Mesenchymal stem cell (in vitro differentiated cells and primary cell): ENCODE data around the gene MYH11.

Experiments
- DNase-seq: peaks from one replicate; pipeline ENCODE4 v3.0.0-alpha.2; 2013
- H2AFZ ChIP-seq: one replicate; pipeline ENCODE4 v1.6.1; 2013; ENCODE audit warnings: low read depth, mild to moderate bottlenecking, control low read depth, inconsistent platforms, low read length, moderate library complexity
- H2AK5ac ChIP-seq: 2 replicates; pipeline ENCODE4 v1.6.1; 2013; ENCODE audit warnings: low read length, moderate library complexity, mild to moderate bottlenecking, inconsistent platforms; ENCODE audit not compliant: severe bottlenecking
- H2BK120ac ChIP-seq: one replicate; pipeline ENCODE4 v1.6.1; 2013; ENCODE audit warnings: low read depth, mild to moderate bottlenecking, inconsistent platforms, low read length, moderate library complexity
- H2BK12ac ChIP-seq, 2 experiments: one replicate each; pipeline ENCODE4 v1.6.1; 2013; ENCODE audit warnings: inconsistent platforms in 2 of 2, low read length in 2 of 2, mild to moderate bottlenecking in 2 of 2, moderate library complexity in 2 of 2, control low read depth in 1 of 2
- H2BK15ac ChIP-seq: one replicate; pipeline ENCODE4 v1.6.1; 2013; ENCODE audit warnings: mild to moderate bottlenecking, low read depth, inconsistent platforms; ENCODE audit not compliant: poor library complexity, severe bottlenecking
- H2BK5ac ChIP-seq: 2 replicates; pipeline ENCODE4 v1.6.1; 2013; ENCODE audit warnings: low read depth, mild to moderate bottlenecking, low read length, control low read depth, inconsistent platforms; ENCODE audit not compliant: poor library complexity, severe bottlenecking
- H3K14ac ChIP-seq, 2 experiments: one replicate each; pipeline ENCODE4 v1.6.1; 2013; ENCODE audit warnings: inconsistent platforms in 2 of 2, low read length in 2 of 2, control low read depth in 1 of 2, mild to moderate bottlenecking in 1 of 2, moderate library complexity in 1 of 2
- H3K18ac ChIP-seq, 2 experiments: one replicate each; pipeline ENCODE4 v1.6.1; 2013; ENCODE audit warnings: inconsistent platforms in 2 of 2, low read length in 2 of 2, control low read depth in 1 of 2, low read depth in 1 of 2, mild to moderate bottlenecking in 1 of 2
- H3K23ac ChIP-seq, 2 experiments: one replicate each; pipeline ENCODE4 v1.6.1; 2013; ENCODE audit warnings: inconsistent platforms in 2 of 2, low read length in 2 of 2, mild to moderate bottlenecking in 2 of 2, moderate library complexity in 2 of 2, control low read depth in 1 of 2
- H3K27ac ChIP-seq: 2 replicates; pipeline ENCODE4 v1.5.1; 2013; ENCODE audit warnings: mild to moderate bottlenecking, moderate library complexity, low read length, control low read depth, inconsistent platforms; ENCODE audit not compliant: poor library complexity, severe bottlenecking
- H3K27me3 ChIP-seq, 2 experiments: 2 replicates each; pipeline versions ENCODE4 v1.6.1 to v1.7.0; 2013; ENCODE audit warnings: low read length in 2 of 2, mild to moderate bottlenecking in 2 of 2, moderate library complexity in 2 of 2, control low read depth in 1 of 2, inconsistent platforms in 1 of 2; ENCODE audit not compliant: control insufficient read depth in 1 of 2, insufficient read depth in 1 of 2
- H3K36me3 ChIP-seq, 2 experiments: 2 replicates each; pipeline versions ENCODE4 v1.6.1 to v1.7.0; 2013; ENCODE audit warnings: low read length in 2 of 2, control low read depth in 1 of 2, inconsistent platforms in 1 of 2, low read depth in 1 of 2, mild to moderate bottlenecking in 1 of 2; ENCODE audit not compliant: insufficient read depth in 2 of 2, control insufficient read depth in 1 of 2
- H3K4ac ChIP-seq, 2 experiments: one replicate each; pipeline ENCODE4 v1.6.1; 2013; ENCODE audit warnings: inconsistent platforms in 2 of 2, low read length in 2 of 2, mild to moderate bottlenecking in 2 of 2, moderate library complexity in 2 of 2, control low read depth in 1 of 2, low read depth in 1 of 2
- H3K4me1 ChIP-seq: 2 replicates; pipeline ENCODE4 v1.6.1; 2013; ENCODE audit warnings: low read depth, low read length, control low read depth; ENCODE audit not compliant: control insufficient read depth, insufficient read depth
- H3K4me2 ChIP-seq: 2 replicates; pipeline ENCODE4 v1.6.1; 2013; ENCODE audit warnings: low read length, mild to moderate bottlenecking, inconsistent platforms; ENCODE audit not compliant: poor library complexity, severe bottlenecking
- H3K4me3 ChIP-seq, 2 experiments: 2 replicates each; pipeline versions ENCODE4 v1.5.1 to v1.7.0; 2013; ENCODE audit warnings: low read length in 2 of 2, mild to moderate bottlenecking in 2 of 2, control low read depth in 1 of 2, low read depth in 1 of 2; ENCODE audit not compliant: insufficient read depth in 1 of 2
- H3K79me1 ChIP-seq: replicated peaks from 2 replicates; pipeline ENCODE4 v1.6.1; 2013; ENCODE audit warnings: mild to moderate bottlenecking, control low read depth, low read length, inconsistent platforms; ENCODE audit not compliant: poor library complexity, severe bottlenecking
- H3K9ac ChIP-seq: 2 replicates; pipeline ENCODE4 v1.7.0; 2013; ENCODE audit warnings: mild to moderate bottlenecking, low read length, moderate library complexity
- H3K9me3 ChIP-seq: 2 replicates; pipeline ENCODE4 v1.7.0; 2013; ENCODE audit warnings: mild to moderate bottlenecking, low read length; ENCODE audit not compliant: control insufficient read depth
- H4K8ac ChIP-seq: one replicate; pipeline ENCODE4 v1.6.1; 2013; ENCODE audit warnings: inconsistent platforms, mild to moderate bottlenecking, low read length, moderate library complexity
- H4K91ac ChIP-seq: one replicate; pipeline ENCODE4 v1.6.1; 2013; ENCODE audit warnings: mild to moderate bottlenecking, low read length, inconsistent platforms
- WGBS: methylation state at CpG from one replicate; pipeline ENCODE4 v1.1.7; 2013; ENCODE audit warnings: mixed read lengths; 5-methylcytosine and 5-hydroxymethylcytosine counted together

The MYH11 gene

GRCh38 chr16:15682105-15682570, 174.7 kb downstream of the MYH11 start:
- no peak overlapping the region for H4K8ac ChIP-seq
- no peak overlapping the region for H3K4me3 ChIP-seq
- no peak overlapping the region for H2BK12ac ChIP-seq
- no peak overlapping the region for H3K14ac ChIP-seq
- 10% methylated on average over 2 of the region's 7 CpGs for WGBS
- peak; percentile 94 for DNase-seq
- H4K91ac ChIP-seq: no peak overlapping the region
- no peak overlapping the region for H3K4me2 ChIP-seq
- H2BK5ac ChIP-seq: no peak overlapping the region
- no peak overlapping the region for H3K4ac ChIP-seq
- no peak overlapping the region for H2BK120ac ChIP-seq
- no peak overlapping the region for H3K23ac ChIP-seq
- H3K9ac ChIP-seq: peak overlapping the region; percentile 76
- H2BK15ac ChIP-seq: no peak overlapping the region
- H3K79me1 ChIP-seq: peaks cover 28% of the 10 kb centered on the region
- H2AK5ac ChIP-seq: no peak overlapping the region
- no peaks in the 10 kb centered on the region for H3K27me3 ChIP-seq
- H3K9me3 ChIP-seq: no peaks in the 10 kb centered on the region
- H3K4me1 ChIP-seq: peaks cover 6% of the 10 kb centered on the region
- no peak overlapping the region for H3K18ac ChIP-seq
- peaks cover 37 to 53% of the 10 kb centered on the region in 2 experiments for H3K36me3 ChIP-seq
- no peak overlapping the region for H2AFZ ChIP-seq
- H3K27ac ChIP-seq: peak overlapping the region; percentile 23

GRCh38 chr16:15677447-15677846, 179.4 kb downstream of the MYH11 start:
- H4K8ac ChIP-seq: no peak overlapping the region
- peaks cover 30 to 31% of the 10 kb centered on the region in 2 experiments for H3K36me3 ChIP-seq
- no peak overlapping the region for H3K18ac ChIP-seq
- no peak overlapping the region for H2BK120ac ChIP-seq
- H3K4me2 ChIP-seq: no peak overlapping the region
- no peak overlapping the region for H3K4me3 ChIP-seq
- DNase-seq: no peak
- peaks cover 37% of the 10 kb centered on the region for H3K79me1 ChIP-seq
- H3K4me1 ChIP-seq: peaks cover 12% of the 10 kb centered on the region
- no peak overlapping the region for H3K4ac ChIP-seq
- no peak overlapping the region for H3K9ac ChIP-seq
- no peak overlapping the region for H2BK12ac ChIP-seq
- WGBS: 99% methylated on average over 5 of the region's 5 CpGs
- no peak overlapping the region for H2AFZ ChIP-seq
- no peak overlapping the region for H4K91ac ChIP-seq
- H3K27me3 ChIP-seq: no peaks in the 10 kb centered on the region
- no peak overlapping the region for H2BK5ac ChIP-seq
- no peak overlapping the region for H3K27ac ChIP-seq
- H2BK15ac ChIP-seq: no peak overlapping the region
- H3K9me3 ChIP-seq: no peaks in the 10 kb centered on the region
- no peak overlapping the region for H2AK5ac ChIP-seq
- no peak overlapping the region for H3K23ac ChIP-seq
- no peak overlapping the region for H3K14ac ChIP-seq

- no peak overlapping the region for H2AFZ ChIP-seq
- WGBS: 92% methylated on average over 10 of the region's 10 CpGs
- peaks cover 30 to 31% of the 10 kb centered on the region in 2 experiments for H3K36me3 ChIP-seq
- H2BK5ac ChIP-seq: no peak overlapping the region
- H2BK15ac ChIP-seq: no peak overlapping the region
- H3K4ac ChIP-seq: no peak overlapping the region
- no peak overlapping the region for H3K4me3 ChIP-seq
- peak overlapping the region in 1 of 2 experiments; percentile 12 for H2BK12ac ChIP-seq
- H4K8ac ChIP-seq: no peak overlapping the region
- no peak overlapping the region for H3K4me2 ChIP-seq
- H4K91ac ChIP-seq: peak overlapping the region; percentile 64
- H3K27ac ChIP-seq: no peak overlapping the region
- no peaks in the 10 kb centered on the region for H3K9me3 ChIP-seq
- no peak overlapping the region for H3K9ac ChIP-seq
- H3K4me1 ChIP-seq: peaks cover 10% of the 10 kb centered on the region
- no peak overlapping the region for H3K18ac ChIP-seq
- H3K23ac ChIP-seq: no peak overlapping the region
- no peak for DNase-seq
- no peak overlapping the region for H2BK120ac ChIP-seq
- peaks cover 37% of the 10 kb centered on the region for H3K79me1 ChIP-seq
- H2AK5ac ChIP-seq: no peak overlapping the region
- H3K27me3 ChIP-seq: no peaks in the 10 kb centered on the region
- no peak overlapping the region for H3K14ac ChIP-seq
Observed at GRCh38 chr16:15676506-15676905, 180.3 kb downstream of the MYH11 start.

- Histone ChIP-seq H2BK15ac (no peak overlapping the region), H3K14ac (no peak overlapping the region), H2AFZ (no peak overlapping the region), H3K4me3 (no peak overlapping the region), H2BK5ac (no peak overlapping the region), H3K27ac (no peak overlapping the region), H3K4ac (no peak overlapping the region), H3K27me3 (no peaks in the 10 kb centered on the region), H4K91ac (no peak overlapping the region), H2BK120ac (no peak overlapping the region), H3K4me1 (peaks cover 7% of the 10 kb centered on the region), H3K36me3 (peaks cover 35 to 42% of the 10 kb centered on the region in 2 experiments), H3K18ac (no peak overlapping the region), H3K23ac (no peak overlapping the region), H4K8ac (no peak overlapping the region), H3K4me2 (no peak overlapping the region), H3K9ac (no peak overlapping the region), H3K9me3 (no peaks in the 10 kb centered on the region), H2BK12ac (no peak overlapping the region), H2AK5ac (no peak overlapping the region), H3K79me1 (peaks cover 44% of the 10 kb centered on the region)
- 98% methylated on average over 7 of the region's 7 CpGs for WGBS
- DNase-seq: no peak
Observed at GRCh38 chr16:15674571-15674970, 182.3 kb downstream of the MYH11 start.
